Lung (tissue), 12 donors: Measurements from ENCODE around the gene KHDC1L. TPM values are rescaled to one million over a fixed set of nuclear protein-coding genes. Genes with fewer than 3 reads are reported as not detected.

Experiments used
- ATAC-seq: fragments of 200-7000 bp; cut with Tn5 transposase; one replicate; pipeline ENCODE4 v1.9.1; 2020; ENCODE audit warnings: moderate number of reproducible peaks; ENCODE audit not compliant: insufficient read depth, low FRiP score
- DNase-seq, 3 donors: peaks; one replicate each; pipeline ENCODE4 v3.0.0-alpha.2; 2013 to 2017
- H3K27ac ChIP-seq, 2 donors: one replicate each; pipeline ENCODE4 v1.5.1; 2013; ENCODE audit warnings: mild to moderate bottlenecking in 2 of 2, moderate library complexity in 2 of 2, control low read depth in 1 of 2, inconsistent platforms in 1 of 2, low read depth in 1 of 2, low read length in 1 of 2
- H3K27me3 ChIP-seq, 3 donors: one replicate each; pipeline ENCODE4 v1.5.1; 2013; ENCODE audit warnings: low read length in 2 of 3; ENCODE audit not compliant: control insufficient read depth in 3 of 3, insufficient read depth in 3 of 3
- H3K36me3 ChIP-seq, 4 donors: one replicate each; pipeline ENCODE4 v1.5.1; 2013; ENCODE audit warnings: low read length in 4 of 4, mild to moderate bottlenecking in 1 of 4, moderate library complexity in 1 of 4; ENCODE audit not compliant: control insufficient read depth in 4 of 4, insufficient read depth in 4 of 4
- H3K4me1 ChIP-seq, 5 donors: one replicate each; pipeline ENCODE4 v1.5.1; 2013; ENCODE audit warnings: low read length in 5 of 5, mild to moderate bottlenecking in 2 of 5, moderate library complexity in 1 of 5; ENCODE audit not compliant: control insufficient read depth in 5 of 5, insufficient read depth in 5 of 5
- H3K4me3 ChIP-seq: one replicate; pipeline ENCODE4 v1.5.1; 2013; ENCODE audit warnings: mild to moderate bottlenecking, control low read depth, moderate library complexity
- H3K9ac ChIP-seq, 2 donors: one replicate each; pipeline ENCODE4 v1.5.1; 2013; ENCODE audit warnings: low read length in 2 of 2, control low read depth in 1 of 2; ENCODE audit not compliant: insufficient read depth in 1 of 2
- H3K9me3 ChIP-seq, 4 donors: one replicate each; pipeline ENCODE4 v1.5.1; 2013; ENCODE audit warnings: low read length in 3 of 4, mild to moderate bottlenecking in 1 of 4, moderate library complexity in 1 of 4; ENCODE audit not compliant: control insufficient read depth in 4 of 4, insufficient read depth in 3 of 4
- WGBS, 2 donors: extraction: QIAGEN DNeasy Blood & Tissue Kit; methylation state at CpG; one replicate each; pipeline ENCODE4 v1.1.7; 2013; 5-methylcytosine and 5-hydroxymethylcytosine counted together
- polyA plus RNA-seq, 2 donors: library from polyadenylated mRNA; stranded (reverse); fragments of 200-250 nt; gene quantifications; one replicate each; pipeline ENCODE4 v1.2.1, GENCODE V29; 2013
- total RNA-seq, 2 donors: library from RNA; depleted of rRNA in 1 of 2; stranded (reverse); fragments of >200 nt in 1 of 2; gene quantifications; one replicate each; pipeline ENCODE4 v1.2.1, GENCODE V29; 2014 to 2021
- TF ChIP-seq, protein P1 (sequence below): IDR thresholded peaks from 2 replicates; pipeline ENCODE4 v1.5.1; 2012; ENCODE audit warnings: mild to moderate bottlenecking; ENCODE audit errors: control extremely low read depth, extremely low read depth
- donor health status: control.
- donor health status: control.
- donor health status: Bipolar disorder and iron deficiency.
- donor health status: healthy.
- donor health status: DM: yes; HTN: yes; CAD: no.

KHDC1L gene
- total and polyA plus RNA-seq, 4 donors, result 0.31 TPM; not detected in 3

- Histone ChIP-seq H3K36me3 (no peaks in the 10 kb centered on the region), H3K27me3 (no peaks in the 10 kb centered on the region), H3K9me3 (peaks cover 0 to 2% (median 0%) of the 10 kb centered on the region in 4 donors), H3K27ac (no peak overlapping the region), H3K4me3 (no peak overlapping the region), H3K9ac (no peak overlapping the region), H3K4me1 (peaks cover 0 to 3% (median 0%) of the 10 kb centered on the region in 5 donors)
- 78 to 86% methylated on average over 5 of the region's 5 CpGs for WGBS, 2 donors
- ATAC-seq, result no peak
- TF ChIP-seq, protein P1, sequence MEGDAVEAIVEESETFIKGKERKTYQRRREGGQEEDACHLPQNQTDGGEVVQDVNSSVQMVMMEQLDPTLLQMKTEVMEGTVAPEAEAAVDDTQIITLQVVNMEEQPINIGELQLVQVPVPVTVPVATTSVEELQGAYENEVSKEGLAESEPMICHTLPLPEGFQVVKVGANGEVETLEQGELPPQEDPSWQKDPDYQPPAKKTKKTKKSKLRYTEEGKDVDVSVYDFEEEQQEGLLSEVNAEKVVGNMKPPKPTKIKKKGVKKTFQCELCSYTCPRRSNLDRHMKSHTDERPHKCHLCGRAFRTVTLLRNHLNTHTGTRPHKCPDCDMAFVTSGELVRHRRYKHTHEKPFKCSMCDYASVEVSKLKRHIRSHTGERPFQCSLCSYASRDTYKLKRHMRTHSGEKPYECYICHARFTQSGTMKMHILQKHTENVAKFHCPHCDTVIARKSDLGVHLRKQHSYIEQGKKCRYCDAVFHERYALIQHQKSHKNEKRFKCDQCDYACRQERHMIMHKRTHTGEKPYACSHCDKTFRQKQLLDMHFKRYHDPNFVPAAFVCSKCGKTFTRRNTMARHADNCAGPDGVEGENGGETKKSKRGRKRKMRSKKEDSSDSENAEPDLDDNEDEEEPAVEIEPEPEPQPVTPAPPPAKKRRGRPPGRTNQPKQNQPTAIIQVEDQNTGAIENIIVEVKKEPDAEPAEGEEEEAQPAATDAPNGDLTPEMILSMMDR, result no peak
- no peak for DNase-seq
Observed at GRCh38 chr6:73177221-73177944, 47.9 kb downstream of the KHDC1L start.

DNA sequence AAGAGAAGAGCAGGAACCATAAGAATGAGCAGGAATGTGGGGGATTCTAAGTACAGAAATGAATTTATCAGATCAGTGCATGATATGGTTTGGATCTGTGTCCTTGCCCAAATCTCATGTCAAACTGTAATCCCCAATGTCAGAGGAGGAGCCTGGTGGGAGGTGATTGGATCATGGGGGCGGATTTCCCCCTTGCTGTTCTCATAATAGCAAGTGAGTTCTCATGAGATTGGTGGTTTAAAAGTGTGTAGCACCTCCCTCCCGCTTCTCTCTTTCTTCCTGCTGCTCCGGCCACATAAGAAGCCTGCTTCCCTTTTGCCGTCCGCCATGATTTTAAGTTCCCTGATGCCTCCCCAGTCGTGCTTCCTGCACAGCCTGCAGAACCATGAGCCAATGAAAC is 49.2 kb downstream of the KHDC1L start:
- H3K27me3 ChIP-seq, result peaks cover 0 to 3% (median 0%) of the 10 kb centered on the region in 3 donors
- 83 to 86% methylated on average over 6 of the region's 6 CpGs for WGBS, 2 donors

GRCh38 chr6:73174646-73175045 is 50.6 kb downstream of the KHDC1L start:
- WGBS, 2 donors, result 88 to 96% methylated on average over 4 of the region's 4 CpGs
- ATAC-seq, result no peak

More for the DNA sequence above, 49.2 kb downstream of the KHDC1L start:
- Histone ChIP-seq H3K27ac (no peak overlapping the region), H3K4me1 (peaks cover 0 to 3% (median 0%) of the 10 kb centered on the region in 5 donors), H3K9ac (no peak overlapping the region), H3K4me3 (no peak overlapping the region), H3K36me3 (no peaks in the 10 kb centered on the region), H3K9me3 (peaks cover 0 to 2% (median 0%) of the 10 kb centered on the region in 4 donors)
- no peak for DNase-seq
- TF ChIP-seq, protein P1, result no peak
- no peak for ATAC-seq

More at GRCh38 chr6:73174646-73175045, 50.6 kb downstream of the KHDC1L start:
- no peaks in the 10 kb centered on the region for H3K36me3 ChIP-seq
- H3K9me3 ChIP-seq, result no peaks in the 10 kb centered on the region
- no peak for DNase-seq
- H3K27ac ChIP-seq, result no peak overlapping the region
- TF ChIP-seq, protein P1, result no peak
- H3K27me3 ChIP-seq, result peaks cover 0 to 3% (median 0%) of the 10 kb centered on the region in 3 donors
- no peak overlapping the region for H3K4me3 ChIP-seq
- no peaks in the 10 kb centered on the region for H3K4me1 ChIP-seq
- no peak overlapping the region for H3K9ac ChIP-seq

Other genes starting within 250 kb of the KHDC1L start
- 1 to 10 TPM; 3.0 to 3.5 TPM for gene KHDC1, start 37.7 kb upstream of the KHDC1L start, total RNA-seq
- gene KHDC1, start 37.7 kb upstream of the KHDC1L start, polyA plus RNA-seq, result 1 to 10 TPM; 1.3 to 1.9 TPM
- gene DPPA5, start 128.8 kb upstream of the KHDC1L start, total RNA-seq, result not detected
- gene DPPA5, start 128.8 kb upstream of the KHDC1L start, polyA plus RNA-seq, result not detected
- not detected for gene KHDC3L, start 137.2 kb upstream of the KHDC1L start, total RNA-seq
- gene KHDC3L, start 137.2 kb upstream of the KHDC1L start, polyA plus RNA-seq, result not detected
- gene OOEP, start 144.4 kb upstream of the KHDC1L start, total RNA-seq, result under 1 TPM in 1 of 2 donors, not detected in 1; 0.98 TPM
- under 1 TPM; 0.16 to 0.37 TPM for gene OOEP, start 144.4 kb upstream of the KHDC1L start, polyA plus RNA-seq
- gene DDX43, start 169.3 kb upstream of the KHDC1L start, total RNA-seq, result 1 to 10 TPM in 1 of 2 donors, under 1 TPM in 1; 0.14 to 3.0 TPM
- gene DDX43, start 169.3 kb upstream of the KHDC1L start, polyA plus RNA-seq, result 1 to 10 TPM in 1 of 2 donors, under 1 TPM in 1; 0.81 to 1.0 TPM
- gene CGAS, start 226.8 kb upstream of the KHDC1L start, total RNA-seq, result 10 to 100 TPM in 1 of 2 donors, 1 to 10 TPM in 1; 8.9 to 14.0 TPM
- gene CGAS, start 226.8 kb upstream of the KHDC1L start, polyA plus RNA-seq, result 1 to 10 TPM; 2.1 to 6.6 TPM
- 10 to 100 TPM; 16.5 to 23.6 TPM for gene MTO1, start 236.2 kb upstream of the KHDC1L start, total RNA-seq
- 10 to 100 TPM; 11.1 to 12.5 TPM for gene MTO1, start 236.2 kb upstream of the KHDC1L start, polyA plus RNA-seq